ENCODE measurements around the gene PJA1. TPM values are rescaled to one million over a fixed set of nuclear protein-coding genes. Genes with fewer than 3 reads are reported as not detected.

The PJA1 gene
- total and polyA plus RNA-seq, 7 donors, result 3.5 to 13.4 (median 7.4) TPM

DNA sequence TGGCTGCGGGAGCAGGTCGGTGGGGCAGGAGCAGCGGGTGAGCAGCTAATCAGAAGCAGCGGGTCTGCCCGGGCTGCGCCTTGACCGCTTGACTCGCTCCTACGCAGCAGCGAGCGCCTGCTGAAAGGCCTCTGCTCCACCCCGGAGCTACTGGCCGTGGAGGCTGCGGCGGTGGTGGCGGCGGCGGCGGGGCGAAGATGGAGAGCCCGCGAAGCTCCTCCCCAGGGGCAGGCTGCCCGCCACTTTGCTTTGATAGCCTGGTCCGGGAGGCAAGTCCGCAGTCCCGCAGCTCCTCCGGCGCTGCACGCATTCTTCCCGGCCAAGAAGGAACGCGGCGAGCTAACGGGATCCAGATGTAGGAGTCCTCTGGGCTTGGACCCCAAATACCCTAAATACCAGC is 36.7 kb downstream of the PJA1 start:
- peak overlapping the region; percentile 36 for H3K4me3 ChIP-seq
- WGBS, 3 donors, result 17 to 28% (median 22%) methylated on average over 4 to 33 of the region's 34 CpGs

DNA sequence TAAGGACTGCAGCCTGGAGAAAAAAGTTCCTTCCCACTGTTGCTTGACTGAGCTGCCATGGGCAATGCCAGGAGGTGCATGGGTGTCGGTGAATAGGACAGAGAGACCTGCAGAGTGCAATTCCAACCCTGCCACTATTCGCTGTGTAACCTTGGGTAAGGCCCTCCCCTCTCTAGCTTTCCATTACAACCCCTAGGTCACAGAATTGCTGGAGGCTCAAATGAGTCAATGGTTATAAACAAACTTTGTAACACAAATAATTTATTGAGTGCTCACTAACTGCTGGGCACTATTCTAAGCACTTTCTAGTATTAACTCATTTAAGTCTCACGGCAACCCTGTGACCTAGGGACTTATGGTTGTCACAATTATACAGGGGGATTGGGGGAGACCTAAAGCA is 37.8 kb downstream of the PJA1 start:
- Histone ChIP-seq H3K27ac (no peak overlapping the region), H3K27me3 (ENCODE audit: insufficient read depth in 3 of 3, low read length in 2 of 3) (peaks cover 0 to 35% (median 0%) of the 10 kb centered on the region in 3 donors), H3K36me3 (ENCODE audit: insufficient read depth in 1 of 2, low read depth in 1 of 2) (no peaks in the 10 kb centered on the region), H3K4me3 (no peak overlapping the region), H3K9me3 (no peaks in the 10 kb centered on the region), H3K4me1 (no peaks in the 10 kb centered on the region)
- peak in 2 of 4 donors; percentile 26 to 42 for ATAC-seq
- DNase-seq, result no peak
- intact Hi-C loops (cut with DNase I), result no loop called here
- TF ChIP-seq, protein P1, sequence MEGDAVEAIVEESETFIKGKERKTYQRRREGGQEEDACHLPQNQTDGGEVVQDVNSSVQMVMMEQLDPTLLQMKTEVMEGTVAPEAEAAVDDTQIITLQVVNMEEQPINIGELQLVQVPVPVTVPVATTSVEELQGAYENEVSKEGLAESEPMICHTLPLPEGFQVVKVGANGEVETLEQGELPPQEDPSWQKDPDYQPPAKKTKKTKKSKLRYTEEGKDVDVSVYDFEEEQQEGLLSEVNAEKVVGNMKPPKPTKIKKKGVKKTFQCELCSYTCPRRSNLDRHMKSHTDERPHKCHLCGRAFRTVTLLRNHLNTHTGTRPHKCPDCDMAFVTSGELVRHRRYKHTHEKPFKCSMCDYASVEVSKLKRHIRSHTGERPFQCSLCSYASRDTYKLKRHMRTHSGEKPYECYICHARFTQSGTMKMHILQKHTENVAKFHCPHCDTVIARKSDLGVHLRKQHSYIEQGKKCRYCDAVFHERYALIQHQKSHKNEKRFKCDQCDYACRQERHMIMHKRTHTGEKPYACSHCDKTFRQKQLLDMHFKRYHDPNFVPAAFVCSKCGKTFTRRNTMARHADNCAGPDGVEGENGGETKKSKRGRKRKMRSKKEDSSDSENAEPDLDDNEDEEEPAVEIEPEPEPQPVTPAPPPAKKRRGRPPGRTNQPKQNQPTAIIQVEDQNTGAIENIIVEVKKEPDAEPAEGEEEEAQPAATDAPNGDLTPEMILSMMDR (IDR thresholded peaks at IDR 0.05), result no peak
- 75 to 98% (median 93%) methylated on average over 3 of the region's 3 CpGs for WGBS, 3 donors

More for the DNA sequence above, 36.7 kb downstream of the PJA1 start:
- Histone ChIP-seq H3K36me3 (ENCODE audit: insufficient read depth in 1 of 2, low read depth in 1 of 2) (no peaks in the 10 kb centered on the region), H3K27me3 (ENCODE audit: insufficient read depth in 3 of 3, low read length in 2 of 3) (peaks cover 0 to 38% (median 0%) of the 10 kb centered on the region in 3 donors), H3K4me1 (no peaks in the 10 kb centered on the region), H3K9me3 (no peaks in the 10 kb centered on the region), H3K27ac (no peak overlapping the region)
- intact Hi-C loops (cut with DNase I), result no loop called here
- DNase-seq (no peak), ATAC-seq (peak in 3 of 4 donors; percentile 42 to 71 (median 50))
- TF ChIP-seq, protein P1 (IDR thresholded peaks at IDR 0.05), result no peak

DNA sequence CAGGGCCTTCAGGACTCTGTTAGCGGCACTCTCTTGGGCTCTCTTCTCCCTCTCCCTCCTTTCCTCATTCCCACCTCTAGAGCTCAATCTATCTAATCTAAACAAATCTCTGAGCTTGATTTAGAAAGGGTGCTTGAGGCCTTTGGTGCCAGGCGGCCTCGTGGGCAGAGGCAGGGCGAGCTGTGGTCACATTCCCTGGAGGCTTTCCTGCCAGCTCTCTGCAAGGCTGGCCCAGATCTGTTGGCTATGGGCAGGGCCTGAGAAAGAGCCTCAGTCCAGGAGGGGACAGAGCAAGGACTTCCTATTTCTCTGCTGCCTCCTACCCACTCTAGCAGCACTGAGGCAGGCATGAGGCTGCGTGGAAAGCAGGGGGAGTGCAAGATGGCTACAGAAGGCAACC is 38.6 kb downstream of the PJA1 start:
- intact Hi-C loops (cut with DNase I), result no loop called here
- WGBS, 3 donors, result 41 to 65% (median 54%) methylated on average over 4 to 5 of the region's 5 CpGs
- H3K4me1 ChIP-seq, result no peaks in the 10 kb centered on the region
- peaks cover 0 to 32% (median 0%) of the 10 kb centered on the region in 3 donors for H3K27me3 ChIP-seq (ENCODE audit: insufficient read depth in 3 of 3, low read length in 2 of 3)
- H3K9me3 ChIP-seq, result no peaks in the 10 kb centered on the region
- ATAC-seq (peak in 3 of 4 donors; percentile 73 to 88 (median 85)), DNase-seq (no peak)
- TF ChIP-seq, protein P1 (IDR thresholded peaks at IDR 0.05), result no peak
- no peak overlapping the region for H3K27ac ChIP-seq
- H3K36me3 ChIP-seq (ENCODE audit: insufficient read depth in 1 of 2, low read depth in 1 of 2), result no peaks in the 10 kb centered on the region
- H3K4me3 ChIP-seq, result no peak overlapping the region

DNA sequence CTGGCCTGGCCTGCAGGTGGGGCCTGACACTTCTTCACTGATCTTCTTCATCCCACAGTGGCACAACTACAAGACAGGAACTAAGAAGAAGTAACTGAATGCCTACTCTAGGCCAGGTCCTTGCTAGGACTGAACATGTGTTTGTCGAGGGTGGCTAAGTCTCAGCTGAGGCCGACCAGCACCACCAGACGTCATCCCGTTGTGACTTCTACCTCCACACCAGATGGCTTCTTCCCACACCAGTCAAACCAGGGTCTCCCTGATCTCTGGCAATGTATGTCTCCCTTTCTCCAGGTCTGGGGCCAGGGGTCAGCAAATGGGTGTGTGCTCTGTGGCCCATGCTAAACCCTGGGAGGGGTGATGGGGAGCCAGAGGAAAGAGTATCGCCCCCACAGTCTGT is 40.2 kb downstream of the PJA1 start:
- no peak for ATAC-seq
- no peak overlapping the region for H3K27ac ChIP-seq
- no peaks in the 10 kb centered on the region for H3K36me3 ChIP-seq (ENCODE audit: insufficient read depth in 1 of 2, low read depth in 1 of 2)
- peaks cover 0 to 25% (median 0%) of the 10 kb centered on the region in 3 donors for H3K27me3 ChIP-seq (ENCODE audit: insufficient read depth in 3 of 3, low read length in 2 of 3)
- TF ChIP-seq, protein P1 (IDR thresholded peaks at IDR 0.05), result no peak
- DNase-seq, result no peak
- 80 to 100% (median 93%) methylated on average over 3 to 5 of the region's 5 CpGs for WGBS, 3 donors
- intact Hi-C loops (cut with DNase I), result no loop called here
- no peaks in the 10 kb centered on the region for H3K4me1 ChIP-seq
- no peaks in the 10 kb centered on the region for H3K9me3 ChIP-seq
- H3K4me3 ChIP-seq, result no peak overlapping the region

DNA sequence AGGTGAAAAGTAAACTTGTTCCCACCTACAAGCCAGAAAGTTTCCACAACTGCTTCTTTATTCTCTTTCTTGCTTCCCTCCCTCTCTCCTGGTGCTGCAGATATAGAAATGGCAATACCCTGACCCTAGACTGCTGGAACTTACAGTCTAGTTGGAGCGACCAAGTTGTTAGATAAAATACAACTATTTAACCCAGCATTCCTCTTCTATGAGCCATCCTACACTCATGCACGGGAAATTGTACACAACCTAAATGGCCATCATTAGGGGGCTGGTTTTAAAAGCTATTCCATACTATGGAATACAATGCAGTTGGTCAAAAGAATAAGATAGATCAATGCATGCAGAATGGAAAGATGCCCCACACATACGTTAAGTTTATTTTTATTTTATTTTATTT is 41.1 kb downstream of the PJA1 start:
- no peak for ATAC-seq
- Histone ChIP-seq H3K36me3 (ENCODE audit: insufficient read depth in 1 of 2, low read depth in 1 of 2) (no peaks in the 10 kb centered on the region), H3K27ac (no peak overlapping the region), H3K9me3 (no peaks in the 10 kb centered on the region), H3K4me1 (no peaks in the 10 kb centered on the region), H3K4me3 (no peak overlapping the region), H3K27me3 (ENCODE audit: insufficient read depth in 3 of 3, low read length in 2 of 3) (peaks cover 0 to 25% (median 0%) of the 10 kb centered on the region in 3 donors)
- TF ChIP-seq, protein P1 (IDR thresholded peaks at IDR 0.05), result no peak
- DNase-seq, result no peak
- intact Hi-C loops (cut with DNase I), result no loop called here
- 87 to 94% (median 92%) methylated on average over 3 of the region's 3 CpGs for WGBS, 3 donors
